Stimulated activated CD8-positive, alpha-beta memory T cell treated with anti-CD3 and anti-CD28 coated beads, Interleukin-7, amount 100 ng/mL, for 4 hours (primary cell): Measurements from ENCODE around the gene TOMM7.

Experiments used
- DNase-seq, 2 donors: peaks; one replicate each; pipeline ENCODE4 v3.0.0-alpha.2; 2020; ENCODE audit warnings: low read depth in 2 of 2

The TOMM7 gene

GRCh38 chr7:22822486-22823141 lies at the start of gene TOMM7:
Gene TOMM7 (minus strand): TSS chr7:22822849. CDS start chr7:22822779, 70 bp downstream.
- DNase-seq: peak; percentile 85 to 86

DNA sequence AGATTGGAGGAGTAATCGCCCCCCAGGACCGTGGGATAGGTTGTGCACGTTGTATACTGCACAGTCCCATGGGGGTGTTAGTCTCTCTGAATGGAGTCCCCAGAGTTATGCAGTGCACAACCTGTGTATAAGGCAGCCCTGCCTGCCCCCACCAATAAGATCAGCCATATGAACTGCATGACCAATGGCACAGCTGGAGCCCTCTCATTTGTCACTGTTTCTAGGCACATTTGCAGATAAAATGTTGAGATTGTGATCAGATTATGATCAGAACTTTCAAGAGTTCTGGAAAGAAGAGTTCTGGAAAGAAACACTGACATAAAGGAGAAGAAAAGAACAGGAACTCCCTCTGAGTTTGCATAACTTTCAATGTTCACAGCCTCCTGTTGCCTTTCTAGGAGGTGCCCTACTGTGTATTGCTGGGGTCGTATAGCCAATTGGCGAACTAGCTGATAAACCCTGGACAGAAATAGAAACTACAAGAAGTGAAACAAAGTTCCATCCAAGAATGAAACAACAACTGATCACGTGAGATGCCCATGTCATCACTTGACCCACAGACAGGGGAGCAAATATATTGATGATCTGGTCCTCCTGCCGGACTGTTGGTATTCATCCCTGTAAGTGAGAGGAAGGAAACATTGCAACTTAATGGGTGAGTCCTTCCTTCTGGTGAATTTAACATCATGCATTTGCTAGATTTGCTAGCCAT lies 49.6 kb upstream of the TOMM7 start:
- DNase-seq: no peak

GRCh38 chr7:22871661-22872060 lies 49.0 kb upstream of the TOMM7 start:
- DNase-seq: no peak

GRCh38 chr7:22868509-22868908 lies 45.9 kb upstream of the TOMM7 start:
- no peak for DNase-seq

DNA sequence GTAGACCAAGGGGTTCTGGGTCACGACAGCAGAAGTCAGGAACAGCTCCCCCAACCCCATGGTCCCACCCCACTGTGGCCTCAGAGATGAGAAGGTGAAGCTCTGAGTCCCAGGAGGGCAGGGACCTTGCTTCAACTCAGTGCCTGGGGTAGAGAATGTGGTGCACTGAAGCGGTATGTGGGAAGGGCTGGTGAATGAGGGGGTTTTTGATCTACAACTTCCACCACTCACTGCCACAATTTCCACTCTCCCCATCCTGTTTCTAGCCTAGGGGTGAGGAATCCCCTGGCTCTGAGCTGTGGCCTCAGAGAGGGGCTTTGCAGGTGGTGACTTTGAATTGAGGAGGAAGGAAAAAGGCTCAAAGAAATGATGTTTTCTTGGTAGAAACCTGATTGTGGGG lies 44.9 kb upstream of the TOMM7 start:
- no peak for DNase-seq

- no peak for DNase-seq
Measured at GRCh38 chr7:22867003-22867402, 44.4 kb upstream of the TOMM7 start.

GRCh38 chr7:22865602-22865960 lies 42.9 kb upstream of the TOMM7 start:
- no peak for DNase-seq

DNA sequence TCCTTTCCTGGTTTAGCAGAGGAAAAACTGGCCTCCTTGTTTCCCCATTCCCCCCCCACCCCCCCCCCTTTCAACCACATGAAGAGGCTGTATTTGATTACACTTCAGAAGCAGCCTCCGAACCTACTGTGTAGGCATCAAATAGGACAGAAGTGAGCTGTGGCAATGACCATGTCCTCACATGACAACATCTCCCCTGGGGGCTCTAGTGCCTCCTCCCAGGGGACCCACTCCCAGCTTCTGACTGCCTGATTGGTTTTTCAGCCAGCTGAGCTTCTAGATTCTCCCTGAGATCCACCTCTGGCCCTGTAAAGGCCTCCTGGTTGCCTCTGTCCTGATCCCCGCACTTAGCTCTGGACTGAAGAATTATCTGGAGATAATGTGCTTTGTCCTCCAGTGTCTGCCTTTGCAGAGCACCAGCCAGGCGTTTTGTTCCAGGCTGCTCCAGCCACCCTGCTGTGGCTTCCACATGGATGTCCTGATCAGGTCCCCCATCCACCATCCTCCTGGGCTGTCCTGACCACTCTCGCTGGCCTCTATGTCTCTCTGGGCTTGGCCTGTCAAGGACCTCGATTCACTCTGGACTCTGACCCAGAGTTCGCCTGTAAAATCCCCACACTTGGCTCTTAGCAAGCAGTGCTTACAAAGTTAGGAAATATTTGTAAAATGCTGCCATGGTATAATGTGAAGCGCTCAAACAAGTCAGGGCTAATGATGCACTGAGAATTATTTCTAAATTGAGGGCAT lies 42.4 kb upstream of the TOMM7 start:
- DNase-seq: no peak

DNA sequence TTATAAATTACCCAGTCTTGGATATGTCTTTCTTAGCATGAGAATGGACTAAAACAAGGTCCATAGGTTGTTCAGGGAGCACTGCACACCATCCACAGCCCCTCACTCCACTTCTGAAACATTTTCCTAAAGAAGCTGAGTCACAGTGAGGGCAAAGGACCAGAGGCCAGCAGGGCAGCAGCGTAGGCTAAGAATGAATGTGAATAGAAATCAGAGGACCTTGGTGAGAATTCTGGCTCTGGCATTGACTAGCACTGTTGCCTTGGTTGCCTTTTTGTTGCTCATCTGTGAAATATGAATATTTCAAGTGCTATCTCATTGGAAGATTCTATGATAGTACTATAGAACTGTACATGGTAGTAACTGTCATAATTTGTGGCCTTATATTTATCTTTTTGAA lies 41.7 kb upstream of the TOMM7 start:
- no peak for DNase-seq

DNA sequence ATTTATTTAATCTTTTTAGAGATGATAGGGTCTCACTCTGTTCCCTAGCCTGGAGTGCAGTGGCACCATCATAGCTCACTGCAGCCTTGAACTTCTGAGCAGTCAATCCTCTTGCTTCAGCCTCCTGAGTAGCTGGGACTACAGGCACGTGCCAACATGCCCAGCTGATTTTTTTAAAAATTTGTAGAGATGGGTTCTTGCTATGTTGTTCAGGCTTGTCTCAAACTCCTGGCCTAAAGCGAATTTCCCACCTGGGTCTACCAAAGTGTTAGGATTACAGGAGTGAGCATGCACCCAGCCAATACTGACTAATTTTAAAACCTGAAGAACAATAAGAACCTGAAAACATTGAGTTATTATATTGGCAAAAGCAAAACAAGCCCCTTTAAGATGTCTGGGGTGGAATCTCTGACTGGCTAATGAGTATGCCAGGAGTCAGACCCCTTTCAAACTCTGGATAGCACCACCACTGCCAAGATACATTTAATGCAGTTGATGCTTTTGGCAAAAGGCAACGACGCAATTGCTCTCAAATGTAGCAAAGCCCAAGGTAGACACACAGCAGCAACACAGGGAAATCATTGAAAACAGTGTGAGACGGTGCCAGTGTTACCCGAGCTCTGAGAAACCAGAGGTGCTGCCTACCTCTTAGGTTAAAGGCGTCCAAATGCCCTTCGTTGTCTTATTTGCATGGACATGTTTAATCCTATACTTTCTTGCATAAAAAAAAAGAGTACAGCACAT lies 40.7 kb upstream of the TOMM7 start:
- no peak for DNase-seq

- no peak for DNase-seq
Measured at GRCh38 chr7:22861576-22861975, 38.9 kb upstream of the TOMM7 start.

GRCh38 chr7:22860784-22861482 lies 38.3 kb upstream of the TOMM7 start:
- DNase-seq: no peak

DNA sequence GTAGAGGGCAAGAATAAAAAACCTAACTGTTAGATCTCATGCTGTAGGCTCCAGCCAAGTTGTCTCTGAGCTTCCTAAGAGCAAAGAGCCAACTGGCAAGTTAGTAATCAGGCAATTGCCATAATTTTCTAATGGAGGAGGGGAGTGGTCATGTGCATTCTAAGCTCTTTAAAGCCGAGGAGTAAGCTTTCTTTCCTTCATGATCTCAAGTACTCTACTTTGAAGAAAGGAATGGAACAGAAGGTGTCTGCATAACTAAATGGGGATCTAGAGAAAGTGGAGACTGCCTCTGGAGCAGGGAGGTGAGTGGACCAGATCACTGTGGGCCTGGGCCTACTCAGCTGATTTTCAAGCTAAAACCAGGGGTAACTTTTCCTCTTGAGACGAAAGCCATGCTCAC lies 37.7 kb upstream of the TOMM7 start:
- no peak for DNase-seq

DNA sequence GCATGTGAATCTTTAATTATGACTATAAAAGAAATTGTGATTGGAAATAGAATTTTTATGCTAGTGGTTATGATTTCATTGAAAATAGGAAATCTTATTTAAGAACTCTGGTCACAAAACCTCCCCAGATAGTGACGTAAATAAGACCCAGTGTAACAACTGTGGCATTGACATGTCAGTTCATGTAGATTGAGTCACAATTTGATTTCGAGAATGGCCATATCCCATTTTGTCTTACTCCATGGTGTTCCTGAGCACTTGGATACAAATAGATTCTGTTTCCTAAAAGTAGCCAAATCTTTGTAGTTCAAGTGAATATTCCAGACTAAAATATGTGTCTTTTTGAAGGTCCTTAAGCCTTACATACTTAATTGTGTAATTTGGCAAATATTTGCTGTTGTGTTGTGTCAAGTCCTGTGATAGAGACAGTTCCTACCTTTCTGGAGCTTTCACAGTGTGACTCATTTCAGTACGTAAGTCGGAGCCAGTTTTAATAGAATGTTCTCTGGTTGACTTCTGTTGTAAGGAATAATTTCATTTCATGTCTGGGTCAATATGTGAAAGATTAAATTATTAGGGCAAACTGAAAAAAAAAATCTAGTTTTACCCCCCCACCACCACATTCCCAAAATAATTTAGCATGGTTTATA lies 37.1 kb upstream of the TOMM7 start:
- DNase-seq: no peak

- DNase-seq: no peak
Measured at GRCh38 chr7:22858640-22859561, 36.3 kb upstream of the TOMM7 start.

- no peak for DNase-seq
Measured at GRCh38 chr7:22858274-22858639, 35.6 kb upstream of the TOMM7 start.

DNA sequence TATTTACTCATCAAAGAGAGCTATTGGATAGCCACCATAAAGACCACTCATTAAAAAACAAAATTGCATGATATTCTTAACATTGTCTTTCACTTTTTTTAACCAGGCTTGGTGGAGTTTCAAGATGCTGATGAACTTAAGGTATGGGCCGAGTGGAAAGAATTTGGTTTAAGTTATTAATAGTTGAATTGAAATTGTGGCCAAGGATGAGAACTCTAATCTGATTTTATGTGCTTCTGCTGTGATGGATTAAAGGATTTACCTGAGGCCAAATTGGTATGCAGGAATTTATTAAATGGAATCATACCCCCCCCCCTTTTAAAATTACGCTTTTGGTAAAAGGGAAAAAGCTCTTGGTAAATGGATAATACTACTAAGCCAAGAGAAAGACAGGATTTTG lies 33.8 kb upstream of the TOMM7 start:
- DNase-seq: no peak

GRCh38 chr7:22855049-22855392 lies 32.4 kb upstream of the TOMM7 start:
- no peak for DNase-seq

DNA sequence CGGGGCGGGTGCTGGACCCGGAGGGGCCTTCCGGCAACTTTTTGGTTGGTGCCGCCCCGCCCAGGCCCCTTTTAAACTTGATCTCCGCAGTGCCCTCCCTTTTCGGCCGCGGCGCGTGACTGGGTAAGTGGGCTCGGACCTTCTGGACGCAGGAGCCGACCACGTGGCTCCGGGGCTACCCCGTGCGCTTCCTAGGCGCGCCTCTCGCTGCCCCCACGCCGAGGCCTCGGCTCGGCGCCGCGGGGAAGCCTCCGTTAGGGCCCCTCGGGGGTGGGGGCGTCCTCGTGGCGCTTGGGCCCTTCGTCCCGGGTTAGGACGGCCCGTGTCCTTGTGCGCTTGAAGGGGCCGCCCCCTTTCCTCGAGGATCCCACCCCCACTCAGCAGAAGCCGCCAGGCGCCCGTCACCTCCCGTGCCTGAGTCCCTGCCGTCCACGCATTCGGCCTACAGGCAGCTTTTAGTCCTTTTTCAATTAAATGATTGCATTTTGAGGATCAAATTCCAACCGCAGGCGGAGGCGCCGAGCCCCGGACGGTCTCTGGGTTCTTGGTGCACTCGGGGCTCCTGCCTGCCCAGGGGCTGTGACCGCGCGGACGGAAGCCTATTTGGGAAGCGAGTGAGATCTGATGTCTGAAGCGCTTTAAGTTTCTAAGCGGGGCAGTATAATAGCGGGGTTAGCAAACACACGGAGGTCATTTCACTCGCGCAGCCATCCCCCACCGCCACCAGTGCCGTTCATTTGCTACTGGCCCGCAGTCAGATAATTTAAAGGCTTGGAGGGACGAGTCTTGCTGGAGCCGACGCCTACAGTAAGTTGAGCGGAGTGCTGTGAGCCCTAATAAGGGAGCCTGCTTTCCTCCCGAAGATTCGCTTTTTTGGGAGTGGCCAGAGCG lies 31.8 kb upstream of the TOMM7 start:
- DNase-seq: peak; percentile 62 to 78
